Natural killer cell (primary cell): ENCODE measurements around the gene SAFB2. TPM values are rescaled to one million over a fixed set of nuclear protein-coding genes. Genes with fewer than 3 reads are reported as not detected.

ENCODE experiments used
- ATAC-seq, 3 donors: fragments of 150-1000 bp in 2 of 3; fragments of 200-7000 bp in 1 of 3; cut with Tn5 transposase; 1 replicate in 1 of 3; 2 replicates in 2 of 3; pipeline ENCODE4 v1.10.0; 2021; ENCODE audit warnings: mild to moderate bottlenecking in 2 of 3, moderate library complexity in 2 of 3
- DNase-seq, 2 donors: peaks; one replicate each; pipeline versions ENCODE4 v3.0.0 to v3.0.0-alpha.2; 2013 to 2021; ENCODE audit warnings: mixed read lengths in 1 of 2
- H3K27ac ChIP-seq: one replicate; pipeline ENCODE4 v1.5.1; 2013; ENCODE audit warnings: mild to moderate bottlenecking, low read length
- H3K27me3 ChIP-seq: one replicate; pipeline ENCODE4 v1.6.1; 2013; ENCODE audit warnings: low read length; ENCODE audit not compliant: control insufficient read depth, insufficient read depth
- H3K36me3 ChIP-seq: one replicate; pipeline ENCODE4 v1.6.1; 2013; ENCODE audit warnings: low read length; ENCODE audit not compliant: control insufficient read depth, insufficient read depth
- H3K4me1 ChIP-seq: one replicate; pipeline ENCODE4 v1.6.1; 2013; ENCODE audit warnings: low read length; ENCODE audit not compliant: control insufficient read depth, insufficient read depth
- H3K4me3 ChIP-seq: one replicate; pipeline ENCODE4 v1.5.1; 2013; ENCODE audit warnings: low read length
- H3K9me3 ChIP-seq: one replicate; pipeline ENCODE4 v1.6.1; 2013; ENCODE audit warnings: low read length; ENCODE audit not compliant: control insufficient read depth, insufficient read depth
- H3K27ac Mint-ChIP-seq, 2 donors: one replicate each; pipeline ENCODE4 v1.8.0; 2022; ENCODE audit warnings: mild to moderate bottlenecking in 2 of 2, mixed read lengths in 2 of 2, moderate library complexity in 1 of 2
- H3K27me3 Mint-ChIP-seq, 2 donors: one replicate each; pipeline ENCODE4 v1.8.0; 2022; ENCODE audit warnings: low read depth in 2 of 2, mixed read lengths in 2 of 2
- H3K36me3 Mint-ChIP-seq: one replicate; pipeline ENCODE4 v1.8.0; 2022; ENCODE audit warnings: mixed read lengths
- H3K4me1 Mint-ChIP-seq, 2 donors: one replicate each; pipeline ENCODE4 v1.8.0; 2022; ENCODE audit warnings: mixed read lengths in 2 of 2
- H3K4me3 Mint-ChIP-seq: one replicate; pipeline ENCODE4 v1.8.0; 2022; ENCODE audit warnings: mild to moderate bottlenecking, moderate library complexity, mixed read lengths
- H3K9me3 Mint-ChIP-seq, 2 donors: one replicate each; pipeline ENCODE4 v1.8.0; 2022; ENCODE audit warnings: mixed read lengths in 2 of 2
- WGBS: methylation state at CpG from one replicate; pipeline ENCODE4 v1.1.7; 2013; ENCODE audit warnings: missing lambda C conversion rate; ENCODE audit not compliant: insufficient coverage; 5-methylcytosine and 5-hydroxymethylcytosine counted together
- intact Hi-C: fragments of 100-400 bp; cut with micrococcal nuclease; formaldehyde crosslinking; loops from one replicate; pipeline ENCODE4 v1.14.2; 2022
- total RNA-seq, 4 donors: library from RNA; stranded (reverse); fragments of 120-200 nt in 1 of 4; gene quantifications; one replicate each; pipeline versions ENCODE4 v1.2.3 to v1.2.4, GENCODE V29; 2013 to 2022
- TF ChIP-seq, protein P1 (sequence below): fragments of 200-600 bp; IDR thresholded peaks from one replicate; pipeline ENCODE4 v1.8.0; 2022; ENCODE audit warnings: antibody characterized with exemption

Gene SAFB2
- total RNA-seq, 3 donors from 2014 or later (not counting 1 experiment from before 2014, with no cell fraction given), result 232 to 264 (median 258) TPM

DNA sequence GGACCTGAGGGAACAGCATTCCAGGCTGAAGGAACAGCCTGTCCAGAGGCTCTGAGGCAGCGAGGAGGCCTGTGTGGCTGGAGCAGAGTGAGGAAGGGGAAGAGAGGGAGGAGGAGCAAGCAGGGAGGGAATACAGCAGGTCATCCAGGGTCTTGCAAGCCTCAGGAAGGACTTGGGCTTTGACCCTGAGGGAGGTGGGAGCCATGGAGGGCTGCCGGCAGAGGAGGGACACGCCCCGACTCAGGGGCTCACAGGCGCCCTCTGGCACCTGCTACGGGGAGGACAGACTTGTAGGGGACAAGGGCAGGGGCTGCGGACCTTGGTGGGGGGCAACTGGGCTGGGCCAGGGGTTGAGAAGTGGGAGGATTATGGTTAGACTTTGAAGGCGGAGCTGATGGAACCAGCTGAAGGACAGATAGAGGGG, 59.6 kb downstream of the SAFB2 start:
- H3K4me1 Mint-ChIP-seq, result no peaks in the 10 kb centered on the region
- no peak overlapping the region for H3K27ac ChIP-seq
- peaks cover 1 to 13% of the 10 kb centered on the region in 2 donors for H3K27me3 Mint-ChIP-seq
- H3K4me3 Mint-ChIP-seq, result no peak overlapping the region
- ATAC-seq, result no peak
- H3K27me3 ChIP-seq, result peaks cover 12% of the 10 kb centered on the region
- no peak overlapping the region for H3K4me3 ChIP-seq
- H3K36me3 ChIP-seq, result no peaks in the 10 kb centered on the region
- WGBS, result 61% methylated on average over 8 of the region's 8 CpGs
- peaks cover 0 to 2% of the 10 kb centered on the region in 2 donors for H3K9me3 Mint-ChIP-seq
- H3K36me3 Mint-ChIP-seq, result no peaks in the 10 kb centered on the region
- intact Hi-C loops, result no loop called here
- no peaks in the 10 kb centered on the region for H3K4me1 ChIP-seq
- H3K27ac Mint-ChIP-seq, result no peak overlapping the region
- peaks cover 12% of the 10 kb centered on the region for H3K9me3 ChIP-seq
- no peak for DNase-seq
- TF ChIP-seq, protein P1, sequence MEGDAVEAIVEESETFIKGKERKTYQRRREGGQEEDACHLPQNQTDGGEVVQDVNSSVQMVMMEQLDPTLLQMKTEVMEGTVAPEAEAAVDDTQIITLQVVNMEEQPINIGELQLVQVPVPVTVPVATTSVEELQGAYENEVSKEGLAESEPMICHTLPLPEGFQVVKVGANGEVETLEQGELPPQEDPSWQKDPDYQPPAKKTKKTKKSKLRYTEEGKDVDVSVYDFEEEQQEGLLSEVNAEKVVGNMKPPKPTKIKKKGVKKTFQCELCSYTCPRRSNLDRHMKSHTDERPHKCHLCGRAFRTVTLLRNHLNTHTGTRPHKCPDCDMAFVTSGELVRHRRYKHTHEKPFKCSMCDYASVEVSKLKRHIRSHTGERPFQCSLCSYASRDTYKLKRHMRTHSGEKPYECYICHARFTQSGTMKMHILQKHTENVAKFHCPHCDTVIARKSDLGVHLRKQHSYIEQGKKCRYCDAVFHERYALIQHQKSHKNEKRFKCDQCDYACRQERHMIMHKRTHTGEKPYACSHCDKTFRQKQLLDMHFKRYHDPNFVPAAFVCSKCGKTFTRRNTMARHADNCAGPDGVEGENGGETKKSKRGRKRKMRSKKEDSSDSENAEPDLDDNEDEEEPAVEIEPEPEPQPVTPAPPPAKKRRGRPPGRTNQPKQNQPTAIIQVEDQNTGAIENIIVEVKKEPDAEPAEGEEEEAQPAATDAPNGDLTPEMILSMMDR, result no peak

DNA sequence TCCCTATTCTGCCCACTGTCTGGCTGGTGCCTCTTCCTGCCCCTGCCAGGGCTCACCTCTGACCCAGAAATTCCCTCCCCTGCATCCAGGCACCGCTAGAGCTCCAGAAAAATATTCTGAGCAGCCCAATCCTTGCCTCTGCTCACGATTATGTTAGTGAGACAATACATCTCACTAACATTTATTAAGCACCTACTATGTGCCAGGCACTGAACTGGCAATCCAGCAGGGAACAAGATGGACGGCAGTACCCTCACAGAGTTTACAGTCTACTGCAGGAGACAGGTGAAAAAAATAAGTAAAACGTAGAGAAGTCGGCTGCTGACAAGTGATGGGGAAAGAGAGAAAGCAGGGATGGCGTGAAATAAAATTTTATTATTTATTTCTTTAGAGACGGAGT, 60.3 kb downstream of the SAFB2 start:
- intact Hi-C loops, result no loop called here
- peaks cover 0 to 2% of the 10 kb centered on the region in 2 donors for H3K9me3 Mint-ChIP-seq
- no peak overlapping the region for H3K4me3 Mint-ChIP-seq
- Histone ChIP-seq H3K4me3 (no peak overlapping the region), H3K27ac (no peak overlapping the region), H3K9me3 (peaks cover 12% of the 10 kb centered on the region), H3K27me3 (peaks cover 10% of the 10 kb centered on the region), H3K36me3 (no peaks in the 10 kb centered on the region), H3K4me1 (no peaks in the 10 kb centered on the region)
- H3K27me3 Mint-ChIP-seq, result peaks cover 8 to 17% of the 10 kb centered on the region in 2 donors
- WGBS, result 83% methylated on average over 7 of the region's 7 CpGs
- TF ChIP-seq, protein P1, result no peak
- no peak overlapping the region for H3K27ac Mint-ChIP-seq
- ATAC-seq, result no peak
- H3K4me1 Mint-ChIP-seq, result no peaks in the 10 kb centered on the region
- no peaks in the 10 kb centered on the region for H3K36me3 Mint-ChIP-seq
- DNase-seq, result no peak

DNA sequence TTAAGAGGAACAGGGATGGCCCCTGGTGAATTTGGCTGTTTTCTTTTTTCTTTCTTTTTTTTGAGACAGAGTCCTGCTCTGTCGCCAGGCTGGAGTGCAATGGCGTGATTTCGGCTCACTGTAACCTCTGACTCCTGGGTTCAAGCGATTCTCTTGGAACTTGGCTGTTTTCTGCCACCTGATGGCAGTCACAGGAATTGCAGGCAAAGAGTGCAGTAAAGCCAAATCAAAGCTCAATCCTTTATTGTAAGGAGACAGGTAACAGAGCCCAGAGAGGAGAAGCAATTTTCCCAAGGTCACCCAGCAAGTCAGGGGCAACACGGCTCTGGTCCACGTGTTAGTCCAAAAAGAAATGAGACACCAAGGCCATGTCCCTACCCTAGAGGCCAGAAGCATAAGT, 61.0 kb downstream of the SAFB2 start:
- Histone ChIP-seq H3K27me3 (peaks cover 4% of the 10 kb centered on the region), H3K9me3 (peaks cover 12% of the 10 kb centered on the region), H3K36me3 (no peaks in the 10 kb centered on the region), H3K4me3 (no peak overlapping the region), H3K4me1 (no peaks in the 10 kb centered on the region), H3K27ac (no peak overlapping the region)
- Mint-ChIP-seq H3K4me3 (no peak overlapping the region), H3K9me3 (peaks cover 0 to 2% of the 10 kb centered on the region in 2 donors), H3K27ac (no peak overlapping the region), H3K4me1 (no peaks in the 10 kb centered on the region), H3K27me3 (peaks cover 8 to 22% of the 10 kb centered on the region in 2 donors), H3K36me3 (no peaks in the 10 kb centered on the region)
- TF ChIP-seq, protein P1, result no peak
- ATAC-seq, result no peak
- WGBS, result 74% methylated on average over 6 of the region's 6 CpGs
- no peak for DNase-seq
- intact Hi-C loops, result no loop called here

DNA sequence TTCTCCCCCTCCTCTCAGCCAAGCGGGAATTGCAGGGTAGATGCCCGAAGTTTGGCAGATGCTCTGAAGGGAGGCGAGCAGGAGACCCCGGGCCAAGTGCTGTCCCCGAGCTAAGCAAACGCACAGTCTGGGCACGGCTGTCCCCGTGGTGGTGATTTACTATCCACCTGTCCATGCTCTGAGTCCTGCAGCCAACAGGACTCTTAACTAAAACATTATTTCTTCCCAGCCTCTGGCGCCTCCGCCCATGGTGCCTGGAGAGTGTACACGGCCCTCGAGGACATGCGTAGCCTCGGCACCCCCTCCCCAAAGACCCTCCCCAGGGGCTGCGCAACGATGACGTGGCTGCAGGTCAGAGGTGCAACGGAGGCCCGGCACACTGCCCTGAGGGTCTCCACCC, 62.4 kb downstream of the SAFB2 start:
- H3K4me1 ChIP-seq, result no peaks in the 10 kb centered on the region

More for the DNA sequence above, 62.4 kb downstream of the SAFB2 start:
- H3K27ac ChIP-seq, result no peak overlapping the region
- Mint-ChIP-seq H3K4me3 (no peak overlapping the region), H3K27ac (no peak overlapping the region), H3K9me3 (peaks cover 0 to 2% of the 10 kb centered on the region in 2 donors), H3K4me1 (no peaks in the 10 kb centered on the region), H3K27me3 (peaks cover 8 to 19% of the 10 kb centered on the region in 2 donors), H3K36me3 (no peaks in the 10 kb centered on the region)
- TF ChIP-seq, protein P1, result no peak
- WGBS, result 71% methylated on average over 19 of the region's 19 CpGs
- no peaks in the 10 kb centered on the region for H3K27me3 ChIP-seq
- no peaks in the 10 kb centered on the region for H3K36me3 ChIP-seq
- H3K9me3 ChIP-seq, result peaks cover 12% of the 10 kb centered on the region
- H3K4me3 ChIP-seq, result no peak overlapping the region
- DNase-seq (no peak), ATAC-seq (no peak)
- intact Hi-C loops, result no loop called here
